Endothelial cell of umbilical vein (primary cell): ENCODE data around the gene ZNF181.

ENCODE experiments used
- CTCF ChIP-seq, 2 donors: IDR thresholded peaks; 1 replicate in 1 of 2; 2 replicates in 1 of 2; pipeline ENCODE4 v1.5.1; 2011; ENCODE audit warnings: low read length in 2 of 2, mild to moderate bottlenecking in 2 of 2, moderate library complexity in 2 of 2, control low read depth in 1 of 2, inconsistent platforms in 1 of 2, low read depth in 1 of 2; ENCODE audit not compliant: insufficient read depth in 1 of 2; ENCODE audit errors: extremely low read depth in 1 of 2
- EZH2 ChIP-seq: IDR thresholded peaks from 2 replicates; pipeline ENCODE4 v1.6.1; 2012; ENCODE audit warnings: borderline replicate concordance, low read depth, mild to moderate bottlenecking, moderate library complexity, low read length, inconsistent platforms; ENCODE audit not compliant: severe bottlenecking

- no peak for TF ChIP-seq CTCF (IDR thresholded peaks at IDR 0.05; ENCODE audit: extremely low read depth in 1 of 2, insufficient read depth in 1 of 2, low read depth in 1 of 2, low read length in 2 of 2)
- no peak for TF ChIP-seq EZH2
Observed at GRCh38 chr19:34757441-34757840, 23.4 kb downstream of the ZNF181 start.
